Esophagus (tissue), 2 donors: ENCODE data around the gene SMPD3. TPM values are rescaled to one million over a fixed set of nuclear protein-coding genes. Genes with fewer than 3 reads are reported as not detected.

Experiments used
- H3K27ac ChIP-seq, 2 donors: one replicate each; pipeline ENCODE4 v1.5.1; 2013; ENCODE audit warnings: low read depth in 2 of 2, mild to moderate bottlenecking in 2 of 2, inconsistent platforms in 1 of 2, low read length in 1 of 2, moderate library complexity in 1 of 2
- H3K27me3 ChIP-seq, 2 donors: one replicate each; pipeline ENCODE4 v1.6.1; 2013; ENCODE audit warnings: low read length in 2 of 2, control low read depth in 1 of 2, mild to moderate bottlenecking in 1 of 2; ENCODE audit not compliant: insufficient read depth in 2 of 2, control insufficient read depth in 1 of 2
- H3K36me3 ChIP-seq, 2 donors: one replicate each; pipeline ENCODE4 v1.6.1; 2013; ENCODE audit warnings: low read length in 1 of 2; ENCODE audit not compliant: control insufficient read depth in 2 of 2, insufficient read depth in 2 of 2
- H3K4me1 ChIP-seq, 2 donors: one replicate each; pipeline ENCODE4 v1.6.1; 2013; ENCODE audit warnings: low read length in 1 of 2; ENCODE audit not compliant: control insufficient read depth in 2 of 2, insufficient read depth in 2 of 2
- H3K4me3 ChIP-seq, 2 donors: one replicate each; pipeline ENCODE4 v1.5.1; 2013; ENCODE audit warnings: low read length in 2 of 2, mild to moderate bottlenecking in 2 of 2, low read depth in 1 of 2, moderate library complexity in 1 of 2
- H3K9me3 ChIP-seq, 2 donors: one replicate each; pipeline ENCODE4 v1.6.1; 2013; ENCODE audit warnings: mild to moderate bottlenecking in 2 of 2, low read depth in 1 of 2, low read length in 1 of 2, moderate library complexity in 1 of 2; ENCODE audit not compliant: control insufficient read depth in 2 of 2, insufficient read depth in 1 of 2
- WGBS, 2 donors: extraction: QIAGEN DNeasy Blood & Tissue Kit; methylation state at CpG; one replicate each; pipeline ENCODE4 v1.1.7; 2013; 5-methylcytosine and 5-hydroxymethylcytosine counted together
- polyA plus RNA-seq, 2 donors: library from polyadenylated mRNA; stranded (reverse); fragments of 200-250 nt; gene quantifications; one replicate each; pipeline ENCODE4 v1.2.3, GENCODE V29; 2013
- donor health status: healthy with polysubstance abuse.
- donor health status: Bipolar disorder and iron deficiency.

Gene SMPD3
- polyA plus RNA-seq, 2 donors = 0.41 to 4.0 TPM

DNA sequence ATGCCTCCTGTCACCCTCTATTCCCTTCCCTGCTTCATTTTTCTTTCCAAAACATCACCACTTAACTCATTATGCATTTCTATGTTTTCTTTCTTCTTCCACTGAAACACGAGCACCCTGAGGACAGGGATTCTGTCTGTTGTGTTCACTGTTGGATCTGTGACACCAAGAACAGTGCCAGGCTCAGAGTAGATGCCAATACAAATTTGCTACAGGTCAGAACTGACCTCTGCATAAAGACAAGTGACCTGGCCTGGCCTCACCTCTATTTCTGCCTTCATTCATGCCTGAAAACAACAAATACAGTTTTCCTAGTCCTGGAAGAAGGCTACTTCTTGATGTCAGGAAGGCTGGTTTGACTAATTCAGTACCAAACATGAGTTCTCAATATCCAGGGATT lies 45.1 kb downstream of the SMPD3 start:
- no peak overlapping the region for H3K4me3 ChIP-seq
- H3K27ac ChIP-seq = no peak overlapping the region
- no peaks in the 10 kb centered on the region for H3K27me3 ChIP-seq
- no peaks in the 10 kb centered on the region for H3K4me1 ChIP-seq
- 56 to 61% methylated on average over 1 of the region's 1 CpG for WGBS, 2 donors
- no peaks in the 10 kb centered on the region for H3K36me3 ChIP-seq
- no peaks in the 10 kb centered on the region for H3K9me3 ChIP-seq

DNA sequence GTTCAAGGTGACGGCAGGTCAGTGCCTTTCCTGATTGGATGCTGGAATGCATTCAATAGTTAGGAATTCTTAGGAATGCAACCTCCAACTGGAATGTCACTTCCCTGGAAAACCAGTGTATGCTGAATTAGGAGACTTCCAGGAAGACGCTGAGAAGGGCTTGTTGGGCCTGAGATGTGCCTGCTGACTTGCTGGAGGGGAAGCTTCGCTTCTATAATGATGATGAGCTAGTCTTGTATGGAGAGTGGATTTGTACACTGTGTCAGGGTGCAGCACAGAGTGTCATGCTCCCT lies 45.6 kb downstream of the SMPD3 start:
- Histone ChIP-seq H3K9me3 (no peaks in the 10 kb centered on the region), H3K4me3 (no peak overlapping the region), H3K27me3 (no peaks in the 10 kb centered on the region), H3K36me3 (no peaks in the 10 kb centered on the region), H3K27ac (no peak overlapping the region), H3K4me1 (no peaks in the 10 kb centered on the region)
- WGBS, 2 donors = 84 to 88% methylated on average over 3 of the region's 3 CpGs

DNA sequence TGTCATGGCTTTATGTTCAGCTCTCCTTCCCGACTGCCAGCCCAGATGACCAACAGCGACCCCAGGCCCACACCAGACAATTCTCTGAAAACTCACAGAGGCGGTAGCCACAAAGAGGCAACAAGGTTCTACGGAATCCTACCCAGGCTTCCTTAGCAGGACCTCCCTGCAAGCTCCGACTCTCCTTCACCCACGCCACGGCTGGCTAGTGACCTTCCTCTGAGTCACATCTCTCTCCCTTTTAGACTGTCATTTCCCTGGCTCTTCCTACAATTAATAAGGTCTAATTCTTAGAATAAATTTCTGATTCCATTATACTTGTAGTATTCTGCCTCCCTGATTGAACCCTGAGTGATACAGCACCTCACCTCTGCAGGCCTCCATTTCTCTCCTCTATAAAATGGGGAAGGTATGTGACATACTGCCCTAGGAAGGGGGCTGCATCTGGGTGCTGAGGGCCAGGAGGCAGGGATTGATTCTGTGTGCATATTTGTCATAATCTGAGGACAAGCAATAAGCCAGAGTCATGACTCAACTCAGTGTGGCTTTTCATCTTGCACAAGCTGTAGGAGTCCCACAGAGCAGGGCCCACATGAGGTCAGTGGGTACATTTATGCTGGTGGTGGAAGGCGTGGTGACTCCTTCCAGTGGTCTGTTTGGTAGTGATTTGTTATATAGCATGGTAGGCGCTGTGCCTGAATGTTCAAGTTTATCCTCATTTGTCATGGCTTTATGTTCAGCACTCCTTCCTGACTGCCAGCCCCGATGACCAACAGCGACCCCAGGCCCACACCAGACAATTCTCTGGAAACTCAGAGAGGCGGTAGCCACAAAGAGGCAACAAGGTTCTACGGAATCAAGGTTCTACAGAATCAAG lies 46.2 kb downstream of the SMPD3 start:
- 81% methylated on average over 13 of the region's 13 CpGs for WGBS, 2 donors
- Histone ChIP-seq H3K4me3 (no peak overlapping the region), H3K4me1 (no peaks in the 10 kb centered on the region), H3K9me3 (no peaks in the 10 kb centered on the region), H3K36me3 (no peaks in the 10 kb centered on the region), H3K27me3 (no peaks in the 10 kb centered on the region), H3K27ac (no peak overlapping the region)

DNA sequence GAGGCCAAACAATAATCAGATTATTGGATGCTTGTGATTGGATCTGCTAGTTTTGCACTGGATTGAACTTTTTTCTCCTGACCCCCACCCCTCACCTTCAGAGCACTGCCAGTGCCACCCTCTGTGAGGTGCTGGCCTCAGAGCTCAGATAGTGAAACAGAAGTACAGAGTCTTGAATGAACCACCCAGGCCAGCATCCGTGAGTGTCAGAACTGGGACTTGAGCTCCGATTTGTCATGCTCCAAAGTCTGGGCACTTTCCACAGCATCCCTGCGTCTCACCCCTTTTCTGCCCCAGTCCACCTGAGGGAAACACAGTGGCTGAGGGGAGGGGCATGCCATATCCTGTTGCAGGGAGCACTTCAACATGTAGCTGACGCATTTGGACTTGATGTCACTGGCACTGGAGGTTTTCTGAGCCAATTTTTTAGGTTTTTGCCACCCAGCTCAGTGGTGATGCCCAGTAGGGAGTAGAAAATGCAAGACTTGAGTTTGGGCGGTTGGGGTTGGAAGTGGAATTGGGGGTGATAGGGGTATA lies 47.3 kb downstream of the SMPD3 start:
- Histone ChIP-seq H3K9me3 (no peaks in the 10 kb centered on the region), H3K4me3 (no peak overlapping the region), H3K4me1 (no peaks in the 10 kb centered on the region), H3K36me3 (no peaks in the 10 kb centered on the region), H3K27ac (no peak overlapping the region), H3K27me3 (no peaks in the 10 kb centered on the region)
- 52 to 68% methylated on average over 5 of the region's 5 CpGs for WGBS, 2 donors

DNA sequence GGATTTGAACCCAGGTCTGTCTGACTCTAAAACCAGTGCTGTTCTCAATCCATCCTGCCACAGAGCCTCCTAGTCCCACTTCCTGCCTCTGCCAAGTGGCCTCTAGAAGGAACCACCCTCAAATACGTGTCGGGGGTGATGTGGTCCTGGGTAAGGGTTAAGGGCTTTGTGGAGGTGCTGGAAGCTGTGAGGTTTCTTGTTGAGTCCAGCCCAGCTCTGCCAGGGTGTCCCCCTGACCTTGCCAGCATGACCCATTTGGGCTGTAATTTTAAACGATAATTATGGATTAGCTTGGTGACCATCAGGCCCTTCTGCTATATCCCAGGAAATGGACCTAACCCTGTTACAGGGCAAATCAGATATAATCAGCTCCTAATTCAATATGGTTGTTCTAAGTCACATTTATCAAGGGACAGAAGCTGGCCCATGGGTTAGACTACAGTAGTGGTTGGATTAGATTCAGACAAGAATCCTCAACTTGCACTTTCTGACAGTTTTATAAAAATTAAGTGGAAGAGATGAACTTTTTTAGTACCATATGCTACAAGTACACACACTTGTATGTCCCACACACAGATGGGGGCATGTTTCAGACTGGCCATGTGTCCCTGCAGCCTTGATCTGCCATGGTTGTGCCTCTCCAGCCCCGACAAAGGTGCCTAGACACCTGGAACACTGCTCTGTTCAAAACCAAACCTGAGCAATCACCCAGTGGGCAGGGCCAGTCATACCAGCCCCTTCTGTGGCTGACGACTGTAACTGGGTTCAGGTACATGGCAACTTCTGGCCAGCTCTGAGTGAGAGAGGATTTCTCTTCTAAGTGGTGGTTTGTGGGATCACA lies 48.0 kb downstream of the SMPD3 start:
- H3K27ac ChIP-seq = no peak overlapping the region
- no peak overlapping the region for H3K4me3 ChIP-seq
- H3K27me3 ChIP-seq = no peaks in the 10 kb centered on the region
- no peaks in the 10 kb centered on the region for H3K36me3 ChIP-seq
- WGBS, 2 donors = 77 to 80% methylated on average over 5 of the region's 5 CpGs
- no peaks in the 10 kb centered on the region for H3K9me3 ChIP-seq
- H3K4me1 ChIP-seq = no peaks in the 10 kb centered on the region

DNA sequence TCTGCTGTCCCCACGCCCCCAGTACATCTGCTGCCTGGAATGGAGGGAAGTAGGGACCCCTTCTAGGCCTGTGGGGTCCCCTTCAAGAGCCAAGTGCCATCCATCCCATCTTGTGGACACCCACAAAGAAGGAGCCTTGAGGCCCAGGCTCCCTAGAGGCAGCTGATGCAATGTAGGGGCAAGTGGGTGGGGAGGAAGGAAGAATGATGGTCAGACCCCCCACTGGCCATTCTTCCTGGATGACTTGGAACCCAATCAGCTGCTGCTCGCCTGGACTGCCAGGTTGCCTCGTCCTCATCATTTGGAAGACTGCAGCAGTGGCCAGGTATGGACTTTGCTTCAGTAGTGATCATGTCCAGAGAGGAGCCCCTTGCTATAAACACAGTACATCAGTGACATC lies 48.9 kb downstream of the SMPD3 start:
- Histone ChIP-seq H3K4me3 (no peak overlapping the region), H3K27ac (no peak overlapping the region), H3K27me3 (no peaks in the 10 kb centered on the region), H3K9me3 (no peaks in the 10 kb centered on the region), H3K4me1 (no peaks in the 10 kb centered on the region), H3K36me3 (no peaks in the 10 kb centered on the region)
- WGBS, 2 donors = 85 to 89% methylated on average over 3 of the region's 3 CpGs

DNA sequence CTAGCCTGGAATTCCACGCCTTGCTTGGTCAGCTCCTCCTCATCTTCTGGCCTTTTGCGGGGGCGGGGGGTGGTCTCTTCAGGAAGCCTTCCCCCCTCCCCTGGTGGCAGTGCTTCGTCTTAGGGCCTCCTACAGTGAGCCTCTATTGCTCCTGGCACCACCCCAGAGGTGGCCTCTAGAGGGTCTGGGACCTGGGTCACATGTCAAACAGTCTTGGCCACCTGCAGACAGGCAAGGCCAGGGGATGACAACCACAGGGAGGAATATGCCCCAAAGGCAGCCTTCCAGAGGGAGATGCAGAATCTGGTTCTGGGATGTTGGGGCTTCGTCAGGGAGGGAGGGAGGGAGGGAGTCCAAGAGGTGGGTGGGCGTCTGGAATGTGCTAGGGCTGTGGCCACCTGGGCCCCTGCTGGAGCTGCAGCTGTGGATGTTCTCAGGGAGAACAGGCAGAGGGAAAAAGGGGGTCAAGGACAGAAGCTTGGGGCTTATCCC lies 50.6 kb downstream of the SMPD3 start:
- Histone ChIP-seq H3K4me3 (no peak overlapping the region), H3K27me3 (no peaks in the 10 kb centered on the region), H3K36me3 (no peaks in the 10 kb centered on the region), H3K4me1 (no peaks in the 10 kb centered on the region), H3K9me3 (no peaks in the 10 kb centered on the region), H3K27ac (no peak overlapping the region)
- 74 to 77% methylated on average over 6 of the region's 6 CpGs for WGBS, 2 donors

DNA sequence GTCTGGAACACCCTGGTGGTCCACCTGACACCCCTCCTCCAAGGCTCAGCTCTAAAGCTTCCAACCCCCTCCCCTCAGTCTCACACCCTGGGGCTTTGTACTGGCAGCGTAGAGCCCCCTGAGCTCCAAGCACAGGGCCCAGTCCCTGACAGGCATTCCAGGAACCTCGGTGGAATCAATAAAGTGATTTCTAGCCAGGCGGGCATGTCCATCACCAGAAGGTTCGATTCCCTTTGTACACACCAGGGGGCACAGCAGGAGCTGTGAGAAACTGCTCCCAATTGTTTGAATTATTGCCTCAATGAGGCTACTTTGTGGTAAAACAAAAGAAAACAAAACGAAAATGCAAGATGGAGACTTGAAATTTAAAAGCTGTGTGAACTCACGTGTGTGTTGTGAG lies 51.8 kb downstream of the SMPD3 start:
- 23 to 24% methylated on average over 6 of the region's 6 CpGs for WGBS, 2 donors
- no peaks in the 10 kb centered on the region for H3K27me3 ChIP-seq
- H3K4me3 ChIP-seq = no peak overlapping the region
- H3K27ac ChIP-seq = no peak overlapping the region
- H3K9me3 ChIP-seq = no peaks in the 10 kb centered on the region
- no peaks in the 10 kb centered on the region for H3K36me3 ChIP-seq
- no peaks in the 10 kb centered on the region for H3K4me1 ChIP-seq

DNA sequence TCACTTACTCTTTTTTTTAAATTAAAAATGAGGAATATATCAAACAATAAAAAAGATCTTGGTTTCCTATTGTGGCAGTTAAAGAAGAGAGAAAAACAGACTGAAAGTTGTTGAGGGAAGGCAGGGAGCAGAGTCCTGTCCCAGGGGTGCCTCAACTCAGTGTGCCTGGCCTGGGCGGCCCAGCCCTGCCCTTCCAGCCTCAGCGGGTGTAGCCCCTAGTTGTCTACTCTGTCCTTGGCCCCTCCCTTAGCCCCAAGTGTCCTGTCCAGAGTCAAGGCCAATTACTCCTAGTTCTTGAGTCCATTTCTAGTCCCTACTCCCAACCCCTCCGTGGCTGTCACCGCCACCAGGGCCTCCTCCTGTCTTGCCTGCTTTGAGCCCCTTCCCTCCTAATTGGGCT lies 52.5 kb downstream of the SMPD3 start:
- 75 to 80% methylated on average over 4 of the region's 4 CpGs for WGBS, 2 donors
- H3K4me3 ChIP-seq = no peak overlapping the region

More for the DNA sequence above, 52.5 kb downstream of the SMPD3 start:
- Histone ChIP-seq H3K4me1 (no peaks in the 10 kb centered on the region), H3K9me3 (no peaks in the 10 kb centered on the region), H3K27me3 (no peaks in the 10 kb centered on the region), H3K36me3 (no peaks in the 10 kb centered on the region), H3K27ac (no peak overlapping the region)
